PC-3 (cell line): ENCODE data around the gene EDN2. TPM values are rescaled to one million over a fixed set of nuclear protein-coding genes. Genes with fewer than 3 reads are reported as not detected.

Source experiments
- ATAC-seq: fragments of 200-7000 bp; cut with Tn5 transposase; 2 replicates; pipeline ENCODE4 v1.9.1; 2020; ENCODE audit warnings: mild to moderate bottlenecking, moderate library complexity
- BruUV-seq: library from RNA; stranded (reverse); fragments of 400-500 nt; replicated peaks from 2 replicates; lab custom pipeline; 2021; lab: Mats Ljungman, UMichigan
- CTCF ChIA-PET: fragments of 300-600 bp; sonication (Branson Sonifier 250); formaldehyde crosslinking; loops from one replicate; lab custom pipeline; 2022; ENCODE audit warnings: antibody characterized with exemption; lab: Charles Lee
- POLR2A ChIA-PET: fragments of 300-600 bp; sonication (Branson Sonifier 250); formaldehyde crosslinking; loops from one replicate; lab custom pipeline; 2022; ENCODE audit warnings: antibody characterized with exemption; ENCODE audit not compliant: unreplicated experiment; lab: Charles Lee
- DNase-seq: peaks from one replicate; pipeline ENCODE4 v3.0.0-alpha.2; 2015
- H2AFZ ChIP-seq: fragments of 300-600 bp; sonication (generic); 2 replicates; pipeline ENCODE4 v1.6.0; 2016; ENCODE audit warnings: antibody characterized with exemption, low read length
- H3F3A ChIP-seq: fragments of 300-600 bp; sonication (generic); one replicate; pipeline ENCODE4 v1.6.0; 2017; ENCODE audit warnings: antibody characterized with exemption, low read length, control low read depth, mild to moderate bottlenecking; ENCODE audit not compliant: unreplicated experiment
- H3K27ac ChIP-seq: fragments of 300-600 bp; sonication (generic); 2 replicates; pipeline ENCODE4 v1.5.1; 2016; ENCODE audit warnings: mild to moderate bottlenecking, low read length
- H3K27me3 ChIP-seq: fragments of 300-600 bp; sonication (generic); 2 replicates; pipeline ENCODE4 v1.6.1; 2016; ENCODE audit warnings: low read length, mixed read lengths
- H3K36me3 ChIP-seq: fragments of 300-600 bp; sonication (generic); 2 replicates; pipeline ENCODE4 v1.6.1; 2016; ENCODE audit warnings: low read depth, mixed run types, low read length, mixed read lengths
- H3K4me1 ChIP-seq: fragments of 300-600 bp; sonication (generic); 2 replicates; pipeline ENCODE4 v1.5.1; 2016; ENCODE audit warnings: low read length; ENCODE audit not compliant: insufficient read depth
- H3K4me2 ChIP-seq: fragments of 300-600 bp; sonication (generic); 2 replicates; pipeline ENCODE4 v1.6.0; 2016; ENCODE audit warnings: low read length
- H3K4me3 ChIP-seq: fragments of 300-600 bp; sonication (generic); 2 replicates; pipeline ENCODE4 v1.5.1; 2016; ENCODE audit warnings: mild to moderate bottlenecking, low read length, mixed read lengths
- H3K79me2 ChIP-seq: fragments of 300-600 bp; sonication (generic); 2 replicates; pipeline ENCODE4 v1.6.1; 2017; ENCODE audit warnings: low read length, mixed read lengths
- H3K9ac ChIP-seq: fragments of 300-600 bp; sonication (generic); 2 replicates; pipeline ENCODE4 v1.6.0; 2016; ENCODE audit warnings: mild to moderate bottlenecking, low read length
- H3K9me2 ChIP-seq: fragments of 300-600 bp; sonication (generic); replicated peaks from 2 replicates; pipeline ENCODE4 v1.6.1; 2016; ENCODE audit warnings: mixed run types, low read length, mixed read lengths
- H3K9me3 ChIP-seq: fragments of 300-600 bp; sonication (generic); 2 replicates; pipeline ENCODE4 v1.6.1; 2016; ENCODE audit warnings: low read length, mixed read lengths
- H4K20me1 ChIP-seq: fragments of 300-600 bp; sonication (generic); 2 replicates; pipeline ENCODE4 v1.6.1; 2016; ENCODE audit warnings: low read length, mixed read lengths
- CTCF ChIP-seq: fragments of 300-600 bp; sonication (generic); conservative IDR thresholded peaks from 2 replicates; pipeline ENCODE4 v1.5.1; 2017; ENCODE audit warnings: antibody characterized with exemption, low read depth, mild to moderate bottlenecking, low read length
- EZH2 ChIP-seq: fragments of 300-600 bp; sonication (generic); IDR thresholded peaks from one replicate; pipeline ENCODE4 v1.6.1; 2017; ENCODE audit warnings: antibody characterized with exemption, mild to moderate bottlenecking, low read length; ENCODE audit not compliant: unreplicated experiment
- EZH2phosphoT487 ChIP-seq: fragments of 300-600 bp; sonication (generic); IDR thresholded peaks from 2 replicates; pipeline ENCODE4 v1.6.1; 2018; ENCODE audit warnings: mild to moderate bottlenecking, antibody characterized with exemption, low read length, borderline replicate concordance
- intact Hi-C: fragments of 100-400 bp; cut with micrococcal nuclease; formaldehyde crosslinking; loops from 2 replicates; pipeline ENCODE4 v1.9.0; 2023
- total RNA-seq: library from RNA; depleted of rRNA; stranded (reverse); fragments of >200 nt; gene quantifications from 2 replicates; pipeline ENCODE4 v1.2.3, GENCODE V29; 2014

EDN2 gene
- total RNA-seq, 1 experiment from 2014 or later, result 0.36 TPM

- TF ChIP-seq CTCF (no peak), EZH2phosphoT487 (no peak), EZH2 (no peak)
- no peak overlapping the region for H3K4me3 ChIP-seq
- no peaks in the 10 kb centered on the region for H3K79me2 ChIP-seq
- no peaks in the 10 kb centered on the region for H3K36me3 ChIP-seq
- H3K4me2 ChIP-seq, result no peak overlapping the region
- H4K20me1 ChIP-seq, result no peaks in the 10 kb centered on the region
- no peak overlapping the region for H3K9ac ChIP-seq
- DNase-seq (no peak), ATAC-seq (no peak; the same call in 1 of the 2 replicates)
- CTCF ChIA-PET, result no interaction called here
- intact Hi-C loops, result no loop called here
- H3K27ac ChIP-seq, result no peak overlapping the region
- no peak overlapping the region for H2AFZ ChIP-seq
- BruUV-seq, result no TSS peak
- no peaks in the 10 kb centered on the region for H3F3A ChIP-seq
- H3K27me3 ChIP-seq, result no peaks in the 10 kb centered on the region
- no peaks in the 10 kb centered on the region for H3K4me1 ChIP-seq
- no peaks in the 10 kb centered on the region for H3K9me3 ChIP-seq
- POLR2A ChIA-PET, result no interaction called here
- H3K9me2 ChIP-seq, result no peaks in the 10 kb centered on the region
These were observed 9.8 kb downstream of the EDN2 start for GRCh38 chr1:41474490-41475271.

GRCh38 chr1:41473738-41474362 lies 10.6 kb downstream of the EDN2 start:
- Histone ChIP-seq H3K27me3 (no peaks in the 10 kb centered on the region), H3K4me3 (no peak overlapping the region), H3K79me2 (no peaks in the 10 kb centered on the region), H3K9ac (no peak overlapping the region), H3K9me3 (no peaks in the 10 kb centered on the region), H3K27ac (no peak overlapping the region), H3K4me2 (no peak overlapping the region), H3F3A (no peaks in the 10 kb centered on the region), H4K20me1 (no peaks in the 10 kb centered on the region), H2AFZ (no peak overlapping the region), H3K36me3 (no peaks in the 10 kb centered on the region), H3K4me1 (no peaks in the 10 kb centered on the region), H3K9me2 (no peaks in the 10 kb centered on the region)
- intact Hi-C loops, result no loop called here
- no peak for TF ChIP-seq EZH2
- TF ChIP-seq CTCF, result no peak
- no peak for DNase-seq
- ChIA-PET POLR2A (no interaction called here), CTCF (no interaction called here)
- BruUV-seq, result no TSS peak
- ATAC-seq, result 0 out of 2 replicates have a peak, but pooled peaks have one; percentile 29

- no peaks in the 10 kb centered on the region for H3K9me3 ChIP-seq
- H3K27me3 ChIP-seq, result no peaks in the 10 kb centered on the region
- H3K27ac ChIP-seq, result no peak overlapping the region
- H4K20me1 ChIP-seq, result no peaks in the 10 kb centered on the region
- BruUV-seq, result no TSS peak
- no peaks in the 10 kb centered on the region for H3K79me2 ChIP-seq
- H3K9ac ChIP-seq, result no peak overlapping the region
- H3K4me2 ChIP-seq, result no peak overlapping the region
- DNase-seq (no peak), ATAC-seq (no peak)
- H3K4me1 ChIP-seq, result no peaks in the 10 kb centered on the region
- H3K9me2 ChIP-seq, result no peaks in the 10 kb centered on the region
- H3K4me3 ChIP-seq, result no peak overlapping the region
- no peaks in the 10 kb centered on the region for H3K36me3 ChIP-seq
- no peak for TF ChIP-seq CTCF
- no peak for TF ChIP-seq EZH2phosphoT487
- no peak for TF ChIP-seq EZH2
- intact Hi-C loops, result no loop called here
- H3F3A ChIP-seq, result no peaks in the 10 kb centered on the region
- POLR2A ChIA-PET, result no interaction called here
- CTCF ChIA-PET, result no interaction called here
- no peak overlapping the region for H2AFZ ChIP-seq
These were observed 12.8 kb downstream of the EDN2 start for GRCh38 chr1:41471658-41472057.
